ENCODE measurements around the gene ATP11C.
A peak's percentile ranks its signal among the peaks of the same experiment; 100 is the strongest.
"Not testable (repeated sequence)": the region's sequence is repeated elsewhere in the genome, so short reads cannot be mapped to it uniquely, and the experiment has no call there.

The ATP11C gene

DNA sequence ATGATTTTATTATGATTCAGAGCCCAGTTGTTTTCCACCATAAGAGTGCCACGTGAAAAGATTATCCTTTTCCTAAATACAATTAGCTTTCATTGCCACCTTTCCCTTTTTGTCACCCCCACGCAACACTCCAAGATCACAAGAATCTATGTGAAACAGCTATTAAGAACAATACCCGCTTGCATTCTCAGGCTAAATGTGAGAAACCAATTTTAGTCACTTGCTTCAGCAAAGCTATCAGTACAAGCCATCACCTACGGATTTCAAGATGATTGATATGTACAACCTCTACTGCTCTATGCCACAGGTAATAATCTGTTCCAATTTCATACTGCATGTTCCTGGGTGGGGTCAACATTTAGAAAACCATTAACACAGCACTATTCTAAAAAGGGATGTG lies 2.5 kb downstream of the ATP11C start:
- peak overlapping the region; percentile 82 for H3K4me2 ChIP-seq
- H3K79me2 ChIP-seq (ENCODE audit: insufficient read depth, low read depth), result peaks cover 64% of the 10 kb centered on the region
- peaks cover 6% of the 10 kb centered on the region; the same call in 1 of the 2 replicates for H4K20me1 ChIP-seq (ENCODE audit: insufficient read depth)
- TF ChIP-seq, protein P1, sequence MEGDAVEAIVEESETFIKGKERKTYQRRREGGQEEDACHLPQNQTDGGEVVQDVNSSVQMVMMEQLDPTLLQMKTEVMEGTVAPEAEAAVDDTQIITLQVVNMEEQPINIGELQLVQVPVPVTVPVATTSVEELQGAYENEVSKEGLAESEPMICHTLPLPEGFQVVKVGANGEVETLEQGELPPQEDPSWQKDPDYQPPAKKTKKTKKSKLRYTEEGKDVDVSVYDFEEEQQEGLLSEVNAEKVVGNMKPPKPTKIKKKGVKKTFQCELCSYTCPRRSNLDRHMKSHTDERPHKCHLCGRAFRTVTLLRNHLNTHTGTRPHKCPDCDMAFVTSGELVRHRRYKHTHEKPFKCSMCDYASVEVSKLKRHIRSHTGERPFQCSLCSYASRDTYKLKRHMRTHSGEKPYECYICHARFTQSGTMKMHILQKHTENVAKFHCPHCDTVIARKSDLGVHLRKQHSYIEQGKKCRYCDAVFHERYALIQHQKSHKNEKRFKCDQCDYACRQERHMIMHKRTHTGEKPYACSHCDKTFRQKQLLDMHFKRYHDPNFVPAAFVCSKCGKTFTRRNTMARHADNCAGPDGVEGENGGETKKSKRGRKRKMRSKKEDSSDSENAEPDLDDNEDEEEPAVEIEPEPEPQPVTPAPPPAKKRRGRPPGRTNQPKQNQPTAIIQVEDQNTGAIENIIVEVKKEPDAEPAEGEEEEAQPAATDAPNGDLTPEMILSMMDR (conservative IDR thresholded peaks at IDR 0.05; ENCODE audit: low read depth, low read length), result no peak
- H3K36me3 ChIP-seq (ENCODE audit: insufficient read depth), result no peaks in the 10 kb centered on the region
- peaks cover 45% of the 10 kb centered on the region for H3K4me1 ChIP-seq (ENCODE audit: low read depth, poor library complexity, severe bottlenecking)
- H3K27me3 ChIP-seq (ENCODE audit: insufficient read depth, low read depth), result no peaks in the 10 kb centered on the region
- peak overlapping the region; percentile 77; the same call in 1 of the 2 replicates for H3K27ac ChIP-seq
- peak overlapping the region; percentile 90; the same call in 1 of the 2 replicates for H3K9ac ChIP-seq
- H2AFZ ChIP-seq (ENCODE audit: low read depth), result no peak overlapping the region
- H3K4me3 ChIP-seq (IDR thresholded peaks at IDR 0.05; ENCODE audit: insufficient read depth, low read depth, low read length), result no peak overlapping the region

DNA sequence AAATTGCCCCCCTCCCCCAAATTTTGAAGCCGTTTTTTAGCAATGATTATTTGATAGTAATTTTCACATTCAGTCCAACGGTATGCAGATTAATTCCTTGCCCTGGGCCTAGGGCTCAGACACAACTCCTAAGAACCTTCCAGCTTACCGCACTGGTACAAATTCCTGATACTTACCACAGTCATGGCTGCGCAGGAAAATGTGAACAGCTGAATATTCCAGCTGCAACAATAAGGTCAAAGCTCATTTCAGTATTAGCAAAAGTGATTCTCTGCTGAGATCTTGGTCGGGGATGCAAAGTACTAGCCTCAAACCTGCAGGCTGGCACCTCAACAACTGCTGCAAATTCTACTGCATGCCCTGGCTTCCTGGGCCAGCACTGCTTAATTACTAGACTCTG lies 3.0 kb downstream of the ATP11C start:
- TF ChIP-seq, protein P1 (conservative IDR thresholded peaks at IDR 0.05; ENCODE audit: low read depth, low read length), result no peak
- Histone ChIP-seq H2AFZ (ENCODE audit: low read depth) (no peak overlapping the region), H3K4me2 (peak overlapping the region; percentile 82), H3K4me1 (ENCODE audit: low read depth, poor library complexity, severe bottlenecking) (peaks cover 50% of the 10 kb centered on the region), H3K4me3 (IDR thresholded peaks at IDR 0.05; ENCODE audit: insufficient read depth, low read depth, low read length) (no peak overlapping the region), H3K9ac (peak overlapping the region; percentile 90; the same call in 1 of the 2 replicates), H3K79me2 (ENCODE audit: insufficient read depth, low read depth) (peaks cover 69% of the 10 kb centered on the region), H3K36me3 (ENCODE audit: insufficient read depth) (no peaks in the 10 kb centered on the region), H3K27me3 (ENCODE audit: insufficient read depth, low read depth) (no peaks in the 10 kb centered on the region), H3K27ac (peak overlapping the region; percentile 77; the same call in 1 of the 2 replicates), H4K20me1 (ENCODE audit: insufficient read depth) (peaks cover 6% of the 10 kb centered on the region; the same call in 1 of the 2 replicates)

DNA sequence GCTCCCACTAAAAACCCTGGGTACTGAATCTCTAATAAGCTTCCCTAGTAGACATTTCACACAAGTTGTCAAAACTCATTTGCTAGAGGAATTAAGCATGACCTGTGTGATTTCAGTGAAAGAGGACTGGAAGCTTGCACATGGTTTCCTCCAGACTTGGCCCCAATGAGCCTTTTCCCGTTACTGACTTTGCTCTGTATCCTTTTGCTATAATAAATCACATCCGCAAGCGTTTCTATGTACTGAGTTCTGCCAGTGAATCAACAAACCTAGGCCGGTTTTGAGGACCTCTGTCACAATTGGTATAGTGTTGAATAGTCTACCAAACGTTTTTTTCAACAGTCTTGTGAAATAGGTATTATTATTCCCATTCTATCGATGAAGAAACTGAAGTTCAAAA lies 8.2 kb downstream of the ATP11C start:
- Histone ChIP-seq H3K4me1 (ENCODE audit: low read depth, poor library complexity, severe bottlenecking) (peaks cover 48% of the 10 kb centered on the region), H3K9ac (no peak overlapping the region), H4K20me1 (ENCODE audit: insufficient read depth) (no peaks in the 10 kb centered on the region), H3K36me3 (ENCODE audit: insufficient read depth) (no peaks in the 10 kb centered on the region), H3K79me2 (ENCODE audit: insufficient read depth, low read depth) (peaks cover 74% of the 10 kb centered on the region), H3K27me3 (ENCODE audit: insufficient read depth, low read depth) (no peaks in the 10 kb centered on the region), H3K4me2 (no peak overlapping the region), H3K27ac (no peak overlapping the region), H2AFZ (ENCODE audit: low read depth) (no peak overlapping the region), H3K4me3 (IDR thresholded peaks at IDR 0.05; ENCODE audit: insufficient read depth, low read depth, low read length) (no peak overlapping the region)
- TF ChIP-seq, protein P1 (conservative IDR thresholded peaks at IDR 0.05; ENCODE audit: low read depth, low read length), result no peak

DNA sequence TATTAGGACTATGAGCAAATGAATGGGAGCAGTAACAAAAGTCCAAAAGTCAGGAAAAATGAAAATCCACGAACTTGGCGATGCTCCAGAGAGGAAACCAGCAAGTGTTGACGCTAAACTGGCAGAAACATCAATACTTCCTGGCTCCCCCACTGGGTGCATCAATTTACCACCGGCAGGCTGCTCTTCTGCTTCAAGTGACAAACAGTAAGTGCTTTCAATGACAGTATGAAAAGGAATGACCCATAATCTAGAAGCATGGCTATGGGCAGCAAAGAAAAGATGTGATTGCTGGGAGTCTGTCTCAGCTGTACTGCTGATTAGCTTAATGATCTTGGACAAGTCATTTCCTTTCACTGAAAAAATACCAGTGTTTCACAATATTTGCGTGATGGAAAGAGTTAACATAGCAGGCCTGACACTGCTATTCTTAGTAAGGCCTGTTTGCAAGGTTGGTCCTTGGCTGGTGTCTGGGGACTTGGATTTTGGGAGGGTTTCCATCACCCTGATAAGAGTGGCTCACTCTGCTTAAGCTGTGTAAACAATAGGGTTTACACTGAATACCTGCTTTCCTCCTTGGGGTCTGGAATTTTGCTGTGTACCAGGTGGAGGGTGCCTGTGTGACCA lies 8.7 kb downstream of the ATP11C start:
- Histone ChIP-seq H3K4me1 (ENCODE audit: low read depth, poor library complexity, severe bottlenecking) (peaks cover 43% of the 10 kb centered on the region), H3K4me3 (IDR thresholded peaks at IDR 0.05; ENCODE audit: insufficient read depth, low read depth, low read length) (no peak overlapping the region), H3K79me2 (ENCODE audit: insufficient read depth, low read depth) (peaks cover 69% of the 10 kb centered on the region), H2AFZ (ENCODE audit: low read depth) (no peak overlapping the region), H3K27ac (no peak overlapping the region), H3K36me3 (ENCODE audit: insufficient read depth) (no peaks in the 10 kb centered on the region), H4K20me1 (ENCODE audit: insufficient read depth) (no peaks in the 10 kb centered on the region), H3K9ac (no peak overlapping the region), H3K4me2 (no peak overlapping the region), H3K27me3 (ENCODE audit: insufficient read depth, low read depth) (no peaks in the 10 kb centered on the region)
- TF ChIP-seq, protein P1 (conservative IDR thresholded peaks at IDR 0.05; ENCODE audit: low read depth, low read length), result no peak

DNA sequence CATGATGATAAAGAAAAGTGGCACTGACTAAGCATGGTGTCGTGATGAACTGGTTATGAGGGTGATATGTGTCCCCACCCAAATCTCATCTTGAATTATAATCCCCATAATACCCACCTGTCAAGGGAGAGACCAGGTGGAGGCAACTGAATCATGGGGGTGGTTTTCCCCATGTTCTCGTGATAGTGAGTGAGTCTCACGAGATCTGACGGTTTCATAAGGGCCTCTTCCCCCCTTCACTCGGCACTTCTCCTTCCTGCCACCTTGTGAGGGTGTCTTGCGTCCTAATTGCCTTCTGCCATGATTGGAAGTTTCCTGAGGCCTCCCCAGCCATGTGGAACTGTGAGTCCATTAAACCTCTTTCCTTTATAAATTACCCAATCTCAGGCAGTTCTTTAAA lies 11.7 kb downstream of the ATP11C start:
- not testable (repeated sequence) for H3K27me3 ChIP-seq (ENCODE audit: insufficient read depth, low read depth); H3K4me2 ChIP-seq; H3K36me3 ChIP-seq (ENCODE audit: insufficient read depth); H2AFZ ChIP-seq (ENCODE audit: low read depth); H4K20me1 ChIP-seq (ENCODE audit: insufficient read depth); H3K9ac ChIP-seq; H3K4me3 ChIP-seq (IDR thresholded peaks at IDR 0.05; ENCODE audit: insufficient read depth, low read depth, low read length); H3K27ac ChIP-seq
- Histone ChIP-seq H3K79me2 (ENCODE audit: insufficient read depth, low read depth) (peaks cover 43% of the 10 kb centered on the region), H3K4me1 (ENCODE audit: low read depth, poor library complexity, severe bottlenecking) (peaks cover 17% of the 10 kb centered on the region)
